A673 (cell line): ENCODE data around the gene SLAMF7.

Experiments
- CTCF ChIP-seq: fragments of 300-800, 200-600 bp; sonication (generic); conservative IDR thresholded peaks from 2 replicates; pipeline ENCODE4 v1.5.1; 2017; ENCODE audit warnings: low read depth, mild to moderate bottlenecking, antibody characterized with exemption, low read length, moderate library complexity, mixed read lengths
- EZH2 ChIP-seq: fragments of 200-600 bp; sonication (generic); IDR thresholded peaks from 2 replicates; pipeline ENCODE4 v1.6.1; 2017; ENCODE audit warnings: borderline replicate concordance, low read depth, mild to moderate bottlenecking, mixed read lengths, antibody characterized with exemption, low read length; ENCODE audit not compliant: poor library complexity, severe bottlenecking

- TF ChIP-seq CTCF, result no peak
- TF ChIP-seq EZH2, result no peak
Measured at GRCh38 chr1:160772331-160772730, 33.3 kb downstream of the SLAMF7 start.
